GM18861 (cell line): ENCODE measurements around the gene EIF1.
A peak's percentile ranks its signal among the peaks of the same experiment; 100 is the strongest.
"Not testable (repeated sequence)": the region's sequence is repeated elsewhere in the genome, so short reads cannot be mapped to it uniquely, and the experiment has no call there.

Experiments
- ATAC-seq: cut with Tn5 transposase; IDR thresholded peaks from one replicate; pipeline ENCODE4 v1.9.1; 2021; ENCODE audit not compliant: unreplicated experiment

EIF1 gene

GRCh38 chr17:41655611-41656111, 33.0 kb upstream of the EIF1 start:
- ATAC-seq: no peak

- ATAC-seq: no peak
Measured at GRCh38 chr17:41656249-41657023, 32.2 kb upstream of the EIF1 start.

- no peak for ATAC-seq
Measured at GRCh38 chr17:41657176-41657754, 31.4 kb upstream of the EIF1 start.

GRCh38 chr17:41657936-41658335, 30.7 kb upstream of the EIF1 start:
- ATAC-seq: no peak

- ATAC-seq: no peak
Measured at GRCh38 chr17:41658846-41659245, 29.8 kb upstream of the EIF1 start.

GRCh38 chr17:41659427-41660212, 29.1 kb upstream of the EIF1 start:
- ATAC-seq: no peak

GRCh38 chr17:41660221-41660711, 28.4 kb upstream of the EIF1 start:
- ATAC-seq: no peak

GRCh38 chr17:41663451-41664171, 25.1 kb upstream of the EIF1 start:
- ATAC-seq: no peak

GRCh38 chr17:41664172-41664457, 24.6 kb upstream of the EIF1 start:
- no peak for ATAC-seq

- ATAC-seq: no peak
Measured at GRCh38 chr17:41664587-41665565, 23.8 kb upstream of the EIF1 start.

GRCh38 chr17:41665566-41666236, 23.0 kb upstream of the EIF1 start:
- peak; percentile 36 for ATAC-seq

- ATAC-seq: peak; percentile 35
Measured at GRCh38 chr17:41666237-41666641, 22.4 kb upstream of the EIF1 start.

- no peak for ATAC-seq
Measured at GRCh38 chr17:41666708-41667279, 21.9 kb upstream of the EIF1 start.

GRCh38 chr17:41667280-41668041, 21.2 kb upstream of the EIF1 start:
- ATAC-seq: no peak

GRCh38 chr17:41672153-41672552, 16.5 kb upstream of the EIF1 start:
- no peak for ATAC-seq

- not testable (repeated sequence) for ATAC-seq
Measured at GRCh38 chr17:41675157-41676057, 13.3 kb upstream of the EIF1 start.

GRCh38 chr17:41676058-41676419, 12.6 kb upstream of the EIF1 start:
- no peak for ATAC-seq
